Testis (tissue), 3 donors: Measurements from ENCODE around the gene MARS1. TPM values are rescaled to one million over a fixed set of nuclear protein-coding genes. Genes with fewer than 3 reads are reported as not detected.
A peak's percentile ranks its signal among the peaks of the same experiment; 100 is the strongest.

Experiments
- DNase-seq: peaks from one replicate; pipeline ENCODE4 v3.0.0-alpha.2; 2019
- H3K27ac ChIP-seq, 2 donors: fragments of 200-600 bp; sonication (generic); one replicate each; pipeline ENCODE4 v1.5.1; 2019
- H3K27me3 ChIP-seq: fragments of 200-600 bp; sonication (generic); one replicate; pipeline ENCODE4 v1.5.1; 2019
- H3K36me3 ChIP-seq: fragments of 200-600 bp; sonication (generic); one replicate; pipeline ENCODE4 v1.5.1; 2017; ENCODE audit warnings: low read depth; ENCODE audit errors: missing control alignments
- H3K4me1 ChIP-seq: fragments of 200-600 bp; sonication (generic); one replicate; pipeline ENCODE4 v1.5.1; 2019
- H3K4me3 ChIP-seq, 2 donors: fragments of 200-600 bp; sonication (generic); one replicate each; pipeline ENCODE4 v1.5.1; 2017 to 2019
- H3K9me3 ChIP-seq: fragments of 200-600 bp; sonication (generic); one replicate; pipeline ENCODE4 v1.5.1; 2017
- POLR2A ChIP-seq: fragments of 450-650 bp; IDR thresholded peaks from one replicate; pipeline ENCODE4 v1.6.1; 2017; ENCODE audit warnings: antibody characterized with exemption, mild to moderate bottlenecking, moderate library complexity
- WGBS, 2 donors: methylation state at CpG; one replicate each; pipeline ENCODE4 v1.1.5; 2018; 5-methylcytosine and 5-hydroxymethylcytosine counted together
- intact Hi-C: fragments of 100-400 bp; cut with DNase I; formaldehyde crosslinking; loops from one replicate; pipeline ENCODE4 v1.15.1; 2023; ENCODE audit warnings: low total_unique reads
- polyA plus RNA-seq: library from polyadenylated mRNA; stranded (reverse); fragments of 350-450 nt; fragmentation: Illumina TruSeq; extraction: RNeasy Lipid Tissue Mini Kit (QIAGEN cat#74804); gene quantifications from one replicate; pipeline ENCODE4 v1.2.3, GENCODE V29; 2014; ENCODE audit warnings: low read depth, low replicate concordance; ENCODE audit not compliant: insufficient read depth
- total RNA-seq, 2 donors: library from RNA; depleted of rRNA; stranded (reverse); fragments of >200 nt; gene quantifications; one replicate each; pipeline ENCODE4 v1.2.3, GENCODE V29; 2016
- TF ChIP-seq, protein P1 (sequence below), 3 experiments: fragments of 450-650 bp in 2 of 3; fragments of 200-600 bp in 1 of 3; sonication (generic) in 1 of 3; IDR thresholded peaks; one replicate each; pipeline ENCODE4 v1.5.1; 2016 to 2019; ENCODE audit warnings: antibody characterized with exemption in 3 of 3, mild to moderate bottlenecking in 2 of 3, moderate library complexity in 1 of 3

Gene MARS1
- total and polyA plus RNA-seq, 3 donors from 2014 or later: 90.6 to 144 (median 105) TPM

DNA sequence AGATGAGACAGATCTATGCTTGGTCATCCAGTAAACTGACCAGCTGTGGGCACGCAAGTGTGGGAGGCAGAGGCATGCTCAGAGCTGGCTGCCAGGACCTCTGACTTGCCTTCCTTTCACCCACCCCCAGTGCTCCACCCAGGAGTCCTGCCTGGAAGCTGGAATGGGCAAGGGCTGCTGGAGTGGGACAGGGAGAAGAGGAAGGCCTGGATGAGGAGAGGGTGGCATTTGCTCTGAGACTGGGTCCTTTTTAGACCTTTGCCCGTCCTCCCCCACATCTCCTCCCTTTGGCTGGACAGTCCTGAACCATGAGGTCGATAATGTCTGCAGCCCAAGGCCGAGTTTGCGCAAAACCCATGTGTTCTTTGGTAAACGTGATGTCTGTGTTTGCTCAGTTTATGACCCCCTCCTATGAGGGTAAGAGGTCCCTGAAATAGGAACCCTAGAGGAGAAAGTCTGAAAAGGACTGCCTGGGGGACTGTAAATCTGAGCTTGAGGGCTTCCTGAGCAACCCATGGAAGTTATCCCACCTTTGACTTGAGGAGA is 36.6 kb upstream of the MARS1 start:
- no peak overlapping the region for H3K27ac ChIP-seq
- no peaks in the 10 kb centered on the region for H3K36me3 ChIP-seq
- TF ChIP-seq, protein P1, sequence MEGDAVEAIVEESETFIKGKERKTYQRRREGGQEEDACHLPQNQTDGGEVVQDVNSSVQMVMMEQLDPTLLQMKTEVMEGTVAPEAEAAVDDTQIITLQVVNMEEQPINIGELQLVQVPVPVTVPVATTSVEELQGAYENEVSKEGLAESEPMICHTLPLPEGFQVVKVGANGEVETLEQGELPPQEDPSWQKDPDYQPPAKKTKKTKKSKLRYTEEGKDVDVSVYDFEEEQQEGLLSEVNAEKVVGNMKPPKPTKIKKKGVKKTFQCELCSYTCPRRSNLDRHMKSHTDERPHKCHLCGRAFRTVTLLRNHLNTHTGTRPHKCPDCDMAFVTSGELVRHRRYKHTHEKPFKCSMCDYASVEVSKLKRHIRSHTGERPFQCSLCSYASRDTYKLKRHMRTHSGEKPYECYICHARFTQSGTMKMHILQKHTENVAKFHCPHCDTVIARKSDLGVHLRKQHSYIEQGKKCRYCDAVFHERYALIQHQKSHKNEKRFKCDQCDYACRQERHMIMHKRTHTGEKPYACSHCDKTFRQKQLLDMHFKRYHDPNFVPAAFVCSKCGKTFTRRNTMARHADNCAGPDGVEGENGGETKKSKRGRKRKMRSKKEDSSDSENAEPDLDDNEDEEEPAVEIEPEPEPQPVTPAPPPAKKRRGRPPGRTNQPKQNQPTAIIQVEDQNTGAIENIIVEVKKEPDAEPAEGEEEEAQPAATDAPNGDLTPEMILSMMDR (IDR thresholded peaks at IDR 0.05): no peak
- no peak for TF ChIP-seq POLR2A
- peaks cover 13% of the 10 kb centered on the region for H3K4me1 ChIP-seq
- H3K4me3 ChIP-seq: no peak overlapping the region
- no peak for DNase-seq
- 52 to 59% methylated on average over 6 of the region's 6 CpGs for WGBS, 2 donors
- H3K27me3 ChIP-seq: no peaks in the 10 kb centered on the region
- intact Hi-C loops: no loop called here
- no peaks in the 10 kb centered on the region for H3K9me3 ChIP-seq

DNA sequence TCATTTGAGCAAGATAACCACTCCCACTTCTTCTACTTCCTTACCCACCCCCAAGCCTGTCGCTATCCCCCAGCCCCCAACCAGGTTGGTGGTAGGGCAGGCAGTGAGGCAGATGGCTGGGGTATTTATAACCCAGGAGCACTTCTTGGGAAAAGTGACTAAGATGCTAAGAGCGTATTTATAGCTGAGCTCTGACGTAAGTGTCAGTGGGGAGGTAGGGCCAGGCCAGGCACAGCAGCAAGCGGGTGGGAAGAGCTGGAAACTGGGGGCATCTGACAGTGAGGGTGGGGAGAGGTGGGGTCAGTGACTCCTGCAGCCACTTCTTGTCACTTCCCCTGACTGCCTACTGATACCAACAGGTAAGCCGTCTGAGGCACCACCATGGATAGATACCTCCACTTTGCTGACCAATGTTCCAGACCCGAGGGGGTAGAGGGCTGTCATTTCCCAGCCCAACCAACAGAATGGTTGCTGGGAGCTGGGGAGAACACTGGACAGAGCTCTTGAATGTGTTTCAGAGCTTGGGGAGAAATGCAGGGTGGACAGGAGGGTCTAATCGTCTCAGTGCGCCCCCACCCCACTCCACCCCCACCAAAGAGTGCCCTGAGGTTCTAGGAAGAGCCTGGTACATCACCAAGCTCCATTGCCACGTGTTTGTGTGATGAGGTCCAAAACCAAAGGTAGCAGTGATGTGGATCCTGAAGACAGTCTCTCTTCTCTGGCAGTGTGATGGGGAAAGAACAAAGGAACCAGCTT is 35.5 kb upstream of the MARS1 start:
- no peak for DNase-seq
- Histone ChIP-seq H3K27me3 (no peaks in the 10 kb centered on the region), H3K4me3 (no peak overlapping the region), H3K36me3 (no peaks in the 10 kb centered on the region), H3K9me3 (no peaks in the 10 kb centered on the region), H3K27ac (no peak overlapping the region), H3K4me1 (peaks cover 13% of the 10 kb centered on the region)
- WGBS, 2 donors: 43 to 59% methylated on average over 7 to 9 of the region's 9 CpGs
- TF ChIP-seq POLR2A: no peak
- TF ChIP-seq, protein P1 (IDR thresholded peaks at IDR 0.05): no peak
- intact Hi-C loops: no loop called here

DNA sequence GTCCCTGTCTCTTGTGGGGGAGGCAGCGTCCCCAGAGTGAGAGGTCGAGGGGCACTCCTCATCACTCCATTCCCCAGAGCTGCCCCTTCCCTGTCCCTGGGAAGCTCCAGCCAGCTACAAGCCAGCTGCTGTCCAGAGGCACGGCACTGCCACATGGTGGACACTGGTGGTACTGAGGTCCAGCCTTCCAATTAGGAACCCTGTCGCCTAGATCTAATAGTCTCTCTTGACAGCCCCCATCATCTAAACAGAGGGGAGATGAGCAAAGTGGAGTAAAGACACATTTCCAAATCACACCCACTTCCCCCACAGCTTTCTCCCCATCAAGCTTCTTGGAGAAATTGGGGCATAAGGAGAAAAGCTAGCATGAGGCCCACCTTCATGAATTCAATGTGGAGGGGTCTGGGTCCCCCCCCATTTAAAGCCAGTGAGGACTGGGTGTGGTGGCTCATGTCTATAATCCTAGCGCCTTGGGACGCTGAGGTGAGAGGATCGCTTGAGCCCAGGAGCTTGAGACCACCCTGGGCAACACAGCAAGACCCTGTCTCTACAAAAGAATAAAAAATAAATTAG is 34.8 kb upstream of the MARS1 start:
- H3K27me3 ChIP-seq: no peaks in the 10 kb centered on the region
- H3K36me3 ChIP-seq: no peaks in the 10 kb centered on the region
- DNase-seq: peak; percentile 89
- H3K4me1 ChIP-seq: peaks cover 13% of the 10 kb centered on the region
- no peaks in the 10 kb centered on the region for H3K9me3 ChIP-seq
- 32 to 53% methylated on average over 7 of the region's 7 CpGs for WGBS, 2 donors
- H3K27ac ChIP-seq: no peak overlapping the region
- no peak overlapping the region for H3K4me3 ChIP-seq
- intact Hi-C loops: no loop called here
- TF ChIP-seq, protein P1 (IDR thresholded peaks at IDR 0.05): peak; percentile 90 to 92 (median 91)
- no peak for TF ChIP-seq POLR2A

DNA sequence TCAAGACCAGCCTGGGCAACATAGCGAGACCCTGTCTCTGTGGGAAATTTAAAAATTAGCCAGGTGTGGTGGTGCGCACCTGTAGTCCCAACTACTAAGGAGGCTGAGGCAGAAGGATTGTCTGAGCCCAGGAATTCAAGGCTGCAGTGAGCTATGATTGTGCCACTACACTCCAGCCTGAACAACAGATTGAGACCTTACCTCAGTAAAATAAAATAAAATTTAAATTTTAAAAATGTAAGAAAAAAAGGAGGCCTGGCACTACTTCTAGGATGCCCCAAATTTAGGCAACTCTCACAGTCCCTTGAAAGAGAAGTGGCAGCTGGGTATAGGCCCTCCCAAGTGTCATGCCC is 33.7 kb upstream of the MARS1 start:
- no peak for DNase-seq
- Histone ChIP-seq H3K4me1 (peaks cover 17% of the 10 kb centered on the region), H3K36me3 (no peaks in the 10 kb centered on the region), H3K4me3 (no peak overlapping the region), H3K9me3 (no peaks in the 10 kb centered on the region), H3K27ac (no peak overlapping the region), H3K27me3 (no peaks in the 10 kb centered on the region)
- intact Hi-C loops: no loop called here
- TF ChIP-seq, protein P1 (IDR thresholded peaks at IDR 0.05): no peak
- no peak for TF ChIP-seq POLR2A
- WGBS, 2 donors: 94 to 98% methylated on average over 2 of the region's 2 CpGs
